HG02623 (cell line): ENCODE results near the gene LRP1B.
"Not testable (repeated sequence)": the region's sequence is repeated elsewhere in the genome, so short reads cannot be mapped to it uniquely, and the experiment has no call there.

Experiments used
- ATAC-seq: cut with Tn5 transposase; IDR thresholded peaks from one replicate; pipeline ENCODE4 v1.9.1; 2021; ENCODE audit warnings: moderate library complexity; ENCODE audit not compliant: unreplicated experiment

The LRP1B gene

GRCh38 chr2:142104134-142104758 is 26.6 kb downstream of the LRP1B start:
- ATAC-seq = no peak

- ATAC-seq = no peak
Measured at GRCh38 chr2:142100970-142101369, 29.8 kb downstream of the LRP1B start.

GRCh38 chr2:142100139-142100873 is 30.5 kb downstream of the LRP1B start:
- ATAC-seq = no peak

GRCh38 chr2:142097711-142098110 is 33.1 kb downstream of the LRP1B start:
- no peak for ATAC-seq

- ATAC-seq = no peak
Measured at GRCh38 chr2:142095647-142096046, 35.2 kb downstream of the LRP1B start.

- no peak for ATAC-seq
Measured at GRCh38 chr2:142094233-142094632, 36.6 kb downstream of the LRP1B start.

GRCh38 chr2:142088058-142088568 is 42.7 kb downstream of the LRP1B start:
- no peak for ATAC-seq

- not testable (repeated sequence) for ATAC-seq
Measured at GRCh38 chr2:142087585-142087984, 43.2 kb downstream of the LRP1B start.

GRCh38 chr2:142082368-142082767 is 48.4 kb downstream of the LRP1B start:
- ATAC-seq = no peak

GRCh38 chr2:142076317-142076716 is 54.5 kb downstream of the LRP1B start:
- no peak for ATAC-seq

GRCh38 chr2:142075826-142076225 is 55.0 kb downstream of the LRP1B start:
- ATAC-seq = no peak

- no peak for ATAC-seq
Measured at GRCh38 chr2:142069251-142069888, 61.4 kb downstream of the LRP1B start.

- no peak for ATAC-seq
Measured at GRCh38 chr2:142065700-142066099, 65.1 kb downstream of the LRP1B start.

GRCh38 chr2:142065156-142065555 is 65.7 kb downstream of the LRP1B start:
- ATAC-seq = no peak

GRCh38 chr2:142061733-142062132 is 69.1 kb downstream of the LRP1B start:
- no peak for ATAC-seq

GRCh38 chr2:142058149-142058548 is 72.7 kb downstream of the LRP1B start:
- no peak for ATAC-seq

GRCh38 chr2:142056784-142057183 is 74.0 kb downstream of the LRP1B start:
- no peak for ATAC-seq

GRCh38 chr2:142052220-142052863 is 78.5 kb downstream of the LRP1B start:
- ATAC-seq = no peak

- no peak for ATAC-seq
Measured at GRCh38 chr2:142048581-142048980, 82.2 kb downstream of the LRP1B start.

GRCh38 chr2:142045641-142046040 is 85.2 kb downstream of the LRP1B start:
- ATAC-seq = no peak

GRCh38 chr2:142044197-142044596 is 86.6 kb downstream of the LRP1B start:
- no peak for ATAC-seq
